MM.1S (cell line): ENCODE data around the gene PKN1.

Source experiments
- DNase-seq: peaks from one replicate; pipeline ENCODE4 v3.0.0-alpha.2; 2015
- H2AFZ ChIP-seq: fragments of 300-600 bp; sonication (generic); 2 replicates; pipeline ENCODE4 v1.6.0; 2016; ENCODE audit warnings: antibody characterized with exemption, low read length
- H3F3A ChIP-seq: fragments of 300-600 bp; sonication (generic); 2 replicates; pipeline ENCODE4 v1.6.1; 2016; ENCODE audit warnings: mild to moderate bottlenecking, antibody characterized with exemption, low read length, moderate library complexity, mixed read lengths; ENCODE audit not compliant: insufficient read depth
- H3K27ac ChIP-seq: fragments of 300-600 bp; sonication (generic); 2 replicates; pipeline ENCODE4 v1.5.1; 2016; ENCODE audit warnings: mild to moderate bottlenecking, low read length
- H3K27me3 ChIP-seq: fragments of 300-600 bp; sonication (generic); replicated peaks from 2 replicates; pipeline ENCODE4 v1.6.0; 2016; ENCODE audit warnings: low read length; ENCODE audit not compliant: insufficient read depth
- H3K36me3 ChIP-seq: fragments of 300-600 bp; sonication (generic); replicated peaks from 2 replicates; pipeline ENCODE4 v1.6.1; 2016; ENCODE audit warnings: mild to moderate bottlenecking, low read length, mixed read lengths; ENCODE audit not compliant: insufficient read depth
- H3K4me1 ChIP-seq: fragments of 300-600 bp; sonication (generic); 2 replicates; pipeline ENCODE4 v1.6.1; 2016; ENCODE audit warnings: low read length, mixed read lengths
- H3K4me2 ChIP-seq: fragments of 300-600 bp; sonication (generic); 2 replicates; pipeline ENCODE4 v1.6.0; 2016; ENCODE audit warnings: low read depth, low read length
- H3K4me3 ChIP-seq: fragments of 300-600 bp; sonication (generic); 2 replicates; pipeline ENCODE4 v1.5.1; 2016; ENCODE audit warnings: low read length, mixed read lengths
- H3K79me2 ChIP-seq: fragments of 300-600 bp; sonication (generic); 2 replicates; pipeline ENCODE4 v1.6.1; 2016; ENCODE audit warnings: mixed run types, low read length, mixed read lengths
- H3K9ac ChIP-seq: fragments of 300-600 bp; sonication (generic); 2 replicates; pipeline ENCODE4 v1.6.1; 2016; ENCODE audit warnings: low read length, mixed read lengths
- H3K9me2 ChIP-seq: fragments of 300-600 bp; sonication (generic); replicated peaks from 2 replicates; pipeline ENCODE4 v1.6.1; 2016; ENCODE audit warnings: mild to moderate bottlenecking, low read length, mixed read lengths; ENCODE audit not compliant: insufficient read depth
- H3K9me3 ChIP-seq: fragments of 300-600 bp; sonication (generic); replicated peaks from 2 replicates; pipeline ENCODE4 v1.6.1; 2016; ENCODE audit warnings: mild to moderate bottlenecking, low read length, mixed read lengths; ENCODE audit not compliant: insufficient read depth
- H4K20me1 ChIP-seq: fragments of 300-600 bp; sonication (generic); 2 replicates; pipeline ENCODE4 v1.6.1; 2016; ENCODE audit warnings: mild to moderate bottlenecking, low read length, moderate library complexity, mixed read lengths; ENCODE audit not compliant: insufficient read depth
- CTCF ChIP-seq: fragments of 300-600 bp; sonication (generic); IDR thresholded peaks from 2 replicates; pipeline ENCODE4 v1.5.1; 2016; ENCODE audit warnings: antibody characterized with exemption, low read length, mixed read lengths
- EZH2 ChIP-seq: fragments of 300-600 bp; sonication (generic); optimal IDR thresholded peaks from 2 replicates; pipeline ENCODE3; 2017; ENCODE audit warnings: low read depth, mild to moderate bottlenecking, antibody characterized with exemption, low read length, mixed read lengths
- EZH2phosphoT487 ChIP-seq: fragments of 300-600 bp; sonication (generic); IDR thresholded peaks from 2 replicates; pipeline ENCODE4 v1.6.1; 2018; ENCODE audit warnings: antibody characterized with exemption, low read length

Gene PKN1

DNA sequence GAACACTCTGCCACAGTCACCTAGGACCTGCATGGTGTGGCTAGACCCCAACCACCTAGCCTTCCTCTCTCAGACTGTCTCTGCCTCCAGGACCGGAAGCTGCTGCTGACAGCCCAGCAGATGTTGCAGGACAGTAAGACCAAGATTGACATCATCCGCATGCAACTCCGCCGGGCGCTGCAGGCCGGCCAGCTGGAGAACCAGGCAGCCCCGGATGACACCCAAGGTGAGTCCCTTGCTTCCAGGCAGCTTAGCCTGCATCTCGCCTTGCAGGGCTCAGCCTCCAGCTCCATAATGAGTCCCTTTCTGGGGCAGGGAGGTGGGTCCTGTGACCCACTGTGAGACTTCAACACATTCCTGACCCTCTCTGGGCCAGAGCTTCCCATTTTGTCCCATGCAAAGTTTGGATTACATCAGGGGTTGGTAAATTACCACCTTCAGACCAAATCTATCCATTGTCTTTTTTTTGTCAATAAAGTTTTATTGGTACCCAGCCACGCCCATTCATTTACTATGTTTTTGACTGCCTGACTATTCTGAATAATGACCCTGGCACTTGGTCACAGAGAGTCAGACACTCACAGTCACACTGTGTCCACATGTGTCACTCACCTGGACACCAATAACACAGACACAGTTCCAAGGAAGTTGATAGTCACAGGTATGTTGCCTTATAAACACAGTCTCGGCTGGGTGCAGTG, 13.4 kb downstream of the PKN1 start:
- H3K4me3 ChIP-seq = no peak overlapping the region
- H2AFZ ChIP-seq = no peak overlapping the region
- no peak for DNase-seq
- no peaks in the 10 kb centered on the region for H4K20me1 ChIP-seq
- H3K27ac ChIP-seq = no peak overlapping the region
- no peaks in the 10 kb centered on the region for H3K4me1 ChIP-seq
- no peaks in the 10 kb centered on the region; the same call in 1 of the 2 replicates for H3K36me3 ChIP-seq
- no peaks in the 10 kb centered on the region for H3K79me2 ChIP-seq
- H3K9me2 ChIP-seq = no peaks in the 10 kb centered on the region
- no peak for TF ChIP-seq EZH2
- TF ChIP-seq EZH2phosphoT487 = no peak
- TF ChIP-seq CTCF = no peak
- no peak overlapping the region for H3K4me2 ChIP-seq
- no peak overlapping the region for H3K9ac ChIP-seq
- H3K27me3 ChIP-seq = no peaks in the 10 kb centered on the region
- H3F3A ChIP-seq = no peaks in the 10 kb centered on the region
- no peaks in the 10 kb centered on the region for H3K9me3 ChIP-seq

DNA sequence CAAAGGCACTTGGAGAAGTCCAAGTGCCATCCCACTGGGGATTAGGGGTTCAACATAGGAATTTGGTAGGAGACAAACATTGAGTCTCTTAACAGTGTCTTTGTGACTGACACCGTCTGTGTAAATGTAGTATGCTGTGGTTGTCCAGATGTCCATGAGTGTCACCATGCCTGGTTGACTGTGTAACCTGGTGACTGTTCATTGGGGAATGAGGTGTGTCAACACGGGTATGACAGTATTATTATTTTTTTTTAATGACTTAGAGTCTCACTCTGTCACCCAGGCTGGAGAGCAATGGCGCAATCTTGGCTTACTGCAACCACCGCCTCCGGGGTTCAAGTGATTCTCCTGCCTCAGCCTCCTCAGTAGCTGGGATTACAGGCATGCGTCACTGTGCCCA, 16.2 kb downstream of the PKN1 start:
- Histone ChIP-seq H3K9me3 (no peaks in the 10 kb centered on the region), H2AFZ (no peak overlapping the region), H3K4me2 (no peak overlapping the region), H3K4me1 (no peaks in the 10 kb centered on the region), H3F3A (no peaks in the 10 kb centered on the region), H3K27ac (no peak overlapping the region), H3K79me2 (no peaks in the 10 kb centered on the region), H3K27me3 (no peaks in the 10 kb centered on the region), H3K4me3 (no peak overlapping the region), H3K9me2 (no peaks in the 10 kb centered on the region), H4K20me1 (no peaks in the 10 kb centered on the region), H3K36me3 (no peaks in the 10 kb centered on the region; the same call in 1 of the 2 replicates), H3K9ac (no peak overlapping the region)
- no peak for DNase-seq
- TF ChIP-seq EZH2phosphoT487 (no peak), CTCF (no peak), EZH2 (no peak)

DNA sequence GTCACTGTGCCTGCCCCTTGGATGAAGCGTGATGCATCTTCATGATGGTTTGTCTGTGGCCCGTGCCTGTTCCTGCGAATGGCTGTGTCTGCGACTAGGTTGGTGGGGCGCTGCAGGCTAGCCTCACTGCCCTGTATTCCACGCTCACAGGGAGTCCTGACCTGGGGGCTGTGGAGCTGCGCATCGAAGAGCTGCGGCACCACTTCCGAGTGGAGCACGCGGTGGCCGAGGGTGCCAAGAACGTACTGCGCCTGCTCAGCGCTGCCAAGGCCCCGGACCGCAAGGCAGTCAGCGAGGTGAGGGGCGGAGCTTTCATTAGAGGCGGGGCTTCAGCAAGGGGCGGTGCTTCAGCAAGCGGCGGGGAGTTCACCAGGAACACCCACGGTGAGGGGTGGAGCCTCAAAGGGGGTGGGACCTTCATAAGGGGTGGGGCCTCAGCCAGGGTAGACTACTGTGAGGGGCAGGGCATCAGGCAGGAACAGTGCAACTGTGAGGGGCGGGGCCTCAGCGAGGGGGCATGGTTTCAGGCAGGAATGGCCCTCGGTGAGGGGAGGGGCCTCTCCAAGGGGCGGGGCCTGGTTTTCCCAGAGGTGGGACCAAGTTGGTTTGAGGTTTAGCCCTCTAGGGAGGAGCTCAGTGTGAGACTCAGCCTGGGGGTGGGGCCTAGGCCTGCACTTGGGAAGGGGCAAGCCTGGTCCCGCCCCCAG, 17.2 kb downstream of the PKN1 start:
- DNase-seq = peak; percentile 31
- no peaks in the 10 kb centered on the region for H3K9me3 ChIP-seq
- H3K4me1 ChIP-seq = no peaks in the 10 kb centered on the region
- no peak overlapping the region for H2AFZ ChIP-seq
- H3K36me3 ChIP-seq = no peaks in the 10 kb centered on the region; the same call in 1 of the 2 replicates
- TF ChIP-seq EZH2phosphoT487 = no peak
- TF ChIP-seq CTCF = no peak
- no peak for TF ChIP-seq EZH2
- no peaks in the 10 kb centered on the region for H3K27me3 ChIP-seq
- H4K20me1 ChIP-seq = no peaks in the 10 kb centered on the region
- no peak overlapping the region for H3K4me3 ChIP-seq
- no peaks in the 10 kb centered on the region for H3K79me2 ChIP-seq
- H3K27ac ChIP-seq = no peak overlapping the region
- no peaks in the 10 kb centered on the region for H3F3A ChIP-seq
- H3K4me2 ChIP-seq = no peak overlapping the region
- H3K9me2 ChIP-seq = no peaks in the 10 kb centered on the region
- H3K9ac ChIP-seq = no peak overlapping the region
